GM23338 (cell line): Measurements from ENCODE around the gene ZNF692. TPM values are rescaled to one million over a fixed set of nuclear protein-coding genes. Genes with fewer than 3 reads are reported as not detected.
"Not testable (repeated sequence)": the region's sequence is repeated elsewhere in the genome, so short reads cannot be mapped to it uniquely, and the experiment has no call there.

Source experiments
- ATAC-seq: fragments of 200-7000 bp; cut with Tn5 transposase; 3 replicates; pipeline ENCODE4 v1.9.1; 2020
- DNase-seq: peaks from one replicate; pipeline ENCODE4 v3.0.0-alpha.2; 2015; ENCODE audit warnings: low spot score
- H2AFZ ChIP-seq: fragments of 200-600 bp; sonication (generic); 2 replicates; pipeline ENCODE4 v1.8.0; 2016; ENCODE audit warnings: antibody characterized with exemption, mild to moderate bottlenecking, moderate library complexity
- H3F3A ChIP-seq: fragments of 200-600 bp; sonication (generic); replicated peaks from 2 replicates; pipeline ENCODE4 v1.8.0; 2017; ENCODE audit warnings: antibody characterized with exemption, mixed run types, low read depth
- H3K27ac ChIP-seq: fragments of 200-600 bp; sonication (generic); 2 replicates; pipeline ENCODE4 v1.6.1; 2016; ENCODE audit warnings: low read depth
- H3K27me3 ChIP-seq: fragments of 200-600 bp; sonication (generic); 2 replicates; pipeline ENCODE4 v1.8.0; 2016; ENCODE audit warnings: mild to moderate bottlenecking, mixed run types, moderate library complexity; ENCODE audit not compliant: insufficient read depth
- H3K36me3 ChIP-seq: fragments of 200-600 bp; sonication (generic); 2 replicates; pipeline ENCODE4 v1.8.0; 2016; ENCODE audit warnings: mild to moderate bottlenecking; ENCODE audit not compliant: insufficient read depth
- H3K4me1 ChIP-seq: fragments of 200-600 bp; sonication (generic); 2 replicates; pipeline ENCODE4 v1.8.0; 2016; ENCODE audit warnings: mild to moderate bottlenecking, moderate library complexity; ENCODE audit not compliant: insufficient read depth
- H3K4me2 ChIP-seq: fragments of 200-600 bp; sonication (generic); 2 replicates; pipeline ENCODE4 v1.7.1; 2017; ENCODE audit warnings: mixed run types
- H3K4me3 ChIP-seq: fragments of 200-600 bp; sonication (generic); 2 replicates; pipeline ENCODE4 v1.6.1; 2016; ENCODE audit warnings: mixed run types
- H3K79me2 ChIP-seq: fragments of 200-600 bp; sonication (generic); replicated peaks from 2 replicates; pipeline ENCODE4 v1.8.0; 2017; ENCODE audit warnings: mild to moderate bottlenecking; ENCODE audit not compliant: insufficient read depth
- H3K9me2 ChIP-seq: fragments of 200-600 bp; sonication (generic); 2 replicates; pipeline ENCODE4 v1.8.0; 2017; ENCODE audit not compliant: insufficient read depth
- H4K20me1 ChIP-seq: fragments of 200-600 bp; sonication (generic); replicated peaks from 2 replicates; pipeline ENCODE4 v1.8.0; 2017; ENCODE audit warnings: mild to moderate bottlenecking; ENCODE audit not compliant: insufficient read depth
- H3K27ac Mint-ChIP-seq: 2 replicates; pipeline ENCODE4 v1.8.0; 2020; ENCODE audit warnings: inconsistent platforms, mild to moderate bottlenecking, moderate library complexity, mixed read lengths
- H3K27me3 Mint-ChIP-seq: 3 replicates; pipeline ENCODE4 v1.8.0; 2022; ENCODE audit warnings: low read depth, mild to moderate bottlenecking, moderate library complexity, mixed read lengths, inconsistent platforms; ENCODE audit not compliant: insufficient read depth, poor library complexity
- H3K36me3 Mint-ChIP-seq: 3 replicates; pipeline ENCODE4 v1.8.0; 2021; ENCODE audit warnings: low read depth, mild to moderate bottlenecking, inconsistent platforms, moderate library complexity, mixed read lengths
- H3K4me1 Mint-ChIP-seq: 3 replicates; pipeline ENCODE4 v1.8.0; 2020; ENCODE audit warnings: mild to moderate bottlenecking, inconsistent platforms, mixed read lengths
- H3K4me3 Mint-ChIP-seq: 3 replicates; pipeline ENCODE4 v1.8.0; 2021; ENCODE audit warnings: moderate library complexity, mild to moderate bottlenecking, inconsistent platforms, mixed read lengths
- H3K9me3 Mint-ChIP-seq: 3 replicates; pipeline ENCODE4 v1.8.0; 2020; ENCODE audit warnings: moderate library complexity, mild to moderate bottlenecking, inconsistent platforms, mixed read lengths
- CREB1 ChIP-seq: fragments of 250-450 bp; sonication (Bioruptor Pico); IDR thresholded peaks from 2 replicates; pipeline ENCODE4 v1.5.0; 2020; ENCODE audit warnings: low read depth, mild to moderate bottlenecking, moderate library complexity
- EZH2 ChIP-seq: fragments of 200-600 bp; sonication (generic); IDR thresholded peaks from one replicate; pipeline ENCODE4 v1.8.0; 2017; ENCODE audit warnings: antibody characterized with exemption, mild to moderate bottlenecking, low read depth; ENCODE audit not compliant: unreplicated experiment
- EZH2phosphoT487 ChIP-seq: fragments of 200-600 bp; sonication (generic); IDR thresholded peaks from one replicate; pipeline ENCODE4 v1.8.1; 2018; ENCODE audit warnings: antibody characterized with exemption; ENCODE audit not compliant: unreplicated experiment
- JUNB ChIP-seq: IDR thresholded peaks from one replicate; pipeline ENCODE4 v1.6.1; 2016; ENCODE audit warnings: antibody characterized with exemption; ENCODE audit not compliant: unreplicated experiment
- NANOG ChIP-seq: IDR thresholded peaks from 2 replicates; pipeline ENCODE4 v1.6.1; 2016; ENCODE audit warnings: antibody characterized with exemption, borderline replicate concordance
- STAT1 ChIP-seq: IDR thresholded peaks from one replicate; pipeline ENCODE4 v1.6.1; 2016; ENCODE audit warnings: antibody characterized with exemption; ENCODE audit not compliant: unreplicated experiment
- ZNF114 ChIP-seq: fragments of 250-450 bp; sonication (Bioruptor Pico); IDR thresholded peaks from 2 replicates; pipeline ENCODE4 v1.5.0; 2020; ENCODE audit warnings: mild to moderate bottlenecking, moderate library complexity
- ZNF331 ChIP-seq: fragments of 250-450 bp; sonication (Bioruptor Pico); IDR thresholded peaks from 2 replicates; pipeline ENCODE4 v1.5.0; 2020; ENCODE audit warnings: low read depth, mild to moderate bottlenecking, moderate library complexity
- polyA plus RNA-seq: library from polyadenylated mRNA; unstranded; fragments of >200 nt; fragmentation: Nextera tagmentation; extraction: Ambion mirVana; gene quantifications from 2 replicates; pipeline ENCODE4 v1.2.1, GENCODE V29; 2016
- total RNA-seq: library from RNA; depleted of rRNA; stranded (reverse); fragments of >200 nt; shearing (Covaris generic); gene quantifications from 2 replicates; pipeline ENCODE4 v1.2.3, GENCODE V29; 2014
- TF ChIP-seq, protein P1 (sequence below): IDR thresholded peaks from 2 replicates; pipeline ENCODE4 v1.6.1; 2016; ENCODE audit warnings: antibody characterized with exemption
- TF ChIP-seq, protein P2 (sequence below), 2 experiments: fragments of 200-600 bp in 1 of 2; sonication (generic) in 1 of 2; conservative IDR thresholded peaks; 2 replicates each; pipeline versions ENCODE4 v1.5.1 to v1.6.1; 2016 to 2017; ENCODE audit warnings: antibody characterized with exemption in 2 of 2, low read depth in 2 of 2, mild to moderate bottlenecking in 2 of 2, moderate library complexity in 1 of 2
- TF ChIP-seq, protein P3 (sequence below): IDR thresholded peaks from one replicate; pipeline ENCODE4 v1.6.1; 2018; ENCODE audit warnings: antibody characterized with exemption; ENCODE audit not compliant: unreplicated experiment

The ZNF692 gene
- total and polyA plus RNA-seq, 2 experiments from 2014 or later, result 41.2 to 57.1 TPM

DNA sequence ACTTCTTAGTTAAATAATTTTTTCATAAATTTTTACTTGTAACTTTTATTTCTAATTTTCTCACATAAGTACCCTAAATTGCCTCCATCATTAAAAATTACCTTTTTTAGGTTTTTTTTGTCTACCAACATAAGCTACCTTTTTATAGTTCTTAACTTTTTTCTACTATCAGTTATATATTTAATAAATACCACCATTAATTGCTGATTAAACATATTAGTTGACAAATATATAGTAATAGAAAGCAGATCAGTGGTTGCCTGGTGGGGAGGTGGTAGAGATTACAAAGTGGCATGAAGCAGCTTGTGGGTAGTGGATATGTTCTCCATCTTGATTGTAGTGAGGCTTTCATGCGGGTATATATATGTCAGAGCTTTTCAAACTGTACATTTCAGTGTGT, 27.0 kb downstream of the ZNF692 start:
- peaks cover 7% of the 10 kb centered on the region; the same call in 1 of the 2 replicates for H3K27me3 ChIP-seq
- H4K20me1 ChIP-seq, result no peaks in the 10 kb centered on the region
- H3K27ac ChIP-seq, result no peak overlapping the region
- no peaks in the 10 kb centered on the region; the same call in 1 of the 2 replicates for H3K9me2 ChIP-seq
- ATAC-seq, result no peak
- H3K4me2 ChIP-seq, result no peak overlapping the region
- Mint-ChIP-seq H3K27ac (no peak overlapping the region), H3K9me3 (peaks cover 7% of the 10 kb centered on the region), H3K4me1 (peaks cover 5% of the 10 kb centered on the region), H3K36me3 (no peaks in the 10 kb centered on the region), H3K27me3 (no peaks in the 10 kb centered on the region), H3K4me3 (no peak overlapping the region)
- no peak overlapping the region for H2AFZ ChIP-seq
- TF ChIP-seq, protein P1, sequence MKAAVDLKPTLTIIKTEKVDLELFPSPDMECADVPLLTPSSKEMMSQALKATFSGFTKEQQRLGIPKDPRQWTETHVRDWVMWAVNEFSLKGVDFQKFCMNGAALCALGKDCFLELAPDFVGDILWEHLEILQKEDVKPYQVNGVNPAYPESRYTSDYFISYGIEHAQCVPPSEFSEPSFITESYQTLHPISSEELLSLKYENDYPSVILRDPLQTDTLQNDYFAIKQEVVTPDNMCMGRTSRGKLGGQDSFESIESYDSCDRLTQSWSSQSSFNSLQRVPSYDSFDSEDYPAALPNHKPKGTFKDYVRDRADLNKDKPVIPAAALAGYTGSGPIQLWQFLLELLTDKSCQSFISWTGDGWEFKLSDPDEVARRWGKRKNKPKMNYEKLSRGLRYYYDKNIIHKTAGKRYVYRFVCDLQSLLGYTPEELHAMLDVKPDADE, result no peak
- TF ChIP-seq EZH2phosphoT487 (no peak), JUNB (no peak), EZH2 (no peak), CREB1 (CRISPR knock-in tag) (no peak), ZNF331 (CRISPR knock-in tag) (no peak), STAT1 (no peak)
- TF ChIP-seq, protein P2, sequence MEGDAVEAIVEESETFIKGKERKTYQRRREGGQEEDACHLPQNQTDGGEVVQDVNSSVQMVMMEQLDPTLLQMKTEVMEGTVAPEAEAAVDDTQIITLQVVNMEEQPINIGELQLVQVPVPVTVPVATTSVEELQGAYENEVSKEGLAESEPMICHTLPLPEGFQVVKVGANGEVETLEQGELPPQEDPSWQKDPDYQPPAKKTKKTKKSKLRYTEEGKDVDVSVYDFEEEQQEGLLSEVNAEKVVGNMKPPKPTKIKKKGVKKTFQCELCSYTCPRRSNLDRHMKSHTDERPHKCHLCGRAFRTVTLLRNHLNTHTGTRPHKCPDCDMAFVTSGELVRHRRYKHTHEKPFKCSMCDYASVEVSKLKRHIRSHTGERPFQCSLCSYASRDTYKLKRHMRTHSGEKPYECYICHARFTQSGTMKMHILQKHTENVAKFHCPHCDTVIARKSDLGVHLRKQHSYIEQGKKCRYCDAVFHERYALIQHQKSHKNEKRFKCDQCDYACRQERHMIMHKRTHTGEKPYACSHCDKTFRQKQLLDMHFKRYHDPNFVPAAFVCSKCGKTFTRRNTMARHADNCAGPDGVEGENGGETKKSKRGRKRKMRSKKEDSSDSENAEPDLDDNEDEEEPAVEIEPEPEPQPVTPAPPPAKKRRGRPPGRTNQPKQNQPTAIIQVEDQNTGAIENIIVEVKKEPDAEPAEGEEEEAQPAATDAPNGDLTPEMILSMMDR (conservative IDR thresholded peaks at IDR 0.05; ENCODE audit: low read depth in 2 of 2), result no peak
- H3F3A ChIP-seq, result peaks cover under 1% of the 10 kb centered on the region; the same call in 1 of the 2 replicates
- no peaks in the 10 kb centered on the region for H3K36me3 ChIP-seq
- no peak overlapping the region for H3K4me3 ChIP-seq
- H3K79me2 ChIP-seq, result no peaks in the 10 kb centered on the region
- DNase-seq, result no peak
- peaks cover 1% of the 10 kb centered on the region; the same call in 1 of the 2 replicates for H3K4me1 ChIP-seq

DNA sequence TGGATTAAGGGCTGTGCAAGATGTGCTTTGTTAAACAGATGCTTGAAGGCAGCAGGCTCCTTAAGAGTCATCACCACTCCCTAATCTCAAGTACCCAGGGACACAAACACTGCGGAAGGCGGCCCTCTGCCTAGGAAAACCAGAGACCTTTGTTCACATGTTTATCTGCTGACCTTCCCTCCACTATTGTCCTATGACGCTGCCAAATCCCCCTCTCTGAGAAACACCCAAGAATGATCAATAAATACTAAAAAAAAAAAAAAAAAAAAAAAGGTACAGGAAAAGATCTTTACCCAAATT, 28.2 kb downstream of the ZNF692 start:
- H3K4me2 ChIP-seq, H2AFZ ChIP-seq, ATAC-seq, DNase-seq, H3K27ac Mint-ChIP-seq, H3K9me2 ChIP-seq, H3K4me1 ChIP-seq, H3F3A ChIP-seq, H3K79me2 ChIP-seq, H3K36me3 ChIP-seq, H3K27ac ChIP-seq, H3K4me3 Mint-ChIP-seq, H3K4me1 Mint-ChIP-seq, H4K20me1 ChIP-seq, H3K27me3 Mint-ChIP-seq, H3K27me3 ChIP-seq, H3K9me3 Mint-ChIP-seq, H3K36me3 Mint-ChIP-seq, H3K4me3 ChIP-seq: not testable (repeated sequence)

DNA sequence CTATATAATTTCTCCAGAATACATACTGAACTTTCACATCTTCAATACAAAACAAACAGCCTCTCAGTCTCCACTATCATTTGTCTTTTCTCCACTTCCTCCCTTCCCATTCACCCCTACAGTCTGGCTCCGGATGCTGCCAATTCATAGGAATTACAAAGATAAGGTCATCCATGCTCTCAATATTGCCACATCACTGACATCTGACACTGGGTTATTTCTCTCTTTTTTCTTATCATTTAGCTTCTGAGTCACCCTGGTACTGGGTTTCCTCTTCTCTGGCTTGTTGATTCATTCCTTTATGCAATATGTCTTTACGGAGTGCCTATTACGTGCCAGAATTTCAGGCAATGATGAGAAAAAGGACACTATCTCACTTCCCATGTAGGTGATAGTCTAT, 30.0 kb downstream of the ZNF692 start:
- no peak overlapping the region for H2AFZ ChIP-seq
- no peak overlapping the region for H3K4me3 ChIP-seq
- Mint-ChIP-seq H3K9me3 (peaks cover 7% of the 10 kb centered on the region), H3K27me3 (peaks cover 6% of the 10 kb centered on the region), H3K4me1 (peaks cover 20% of the 10 kb centered on the region), H3K4me3 (no peak overlapping the region), H3K36me3 (peaks cover 12% of the 10 kb centered on the region), H3K27ac (no peak overlapping the region)
- no peak overlapping the region for H3K27ac ChIP-seq
- no peaks in the 10 kb centered on the region for H3K36me3 ChIP-seq
- no peak overlapping the region for H3K4me2 ChIP-seq
- no peaks in the 10 kb centered on the region for H3F3A ChIP-seq
- H3K4me1 ChIP-seq, result peaks cover 10% of the 10 kb centered on the region
- no peaks in the 10 kb centered on the region; the same call in 1 of the 2 replicates for H3K27me3 ChIP-seq
- ATAC-seq (no peak), DNase-seq (no peak)
- H3K79me2 ChIP-seq, result peaks cover 18% of the 10 kb centered on the region
- no peaks in the 10 kb centered on the region; the same call in 1 of the 2 replicates for H4K20me1 ChIP-seq
- H3K9me2 ChIP-seq, result no peaks in the 10 kb centered on the region; the same call in 1 of the 2 replicates
- TF ChIP-seq ZNF331 (CRISPR knock-in tag) (no peak), EZH2phosphoT487 (no peak), ZNF114 (no peak), CREB1 (CRISPR knock-in tag) (no peak), NANOG (no peak)
- TF ChIP-seq, protein P3, sequence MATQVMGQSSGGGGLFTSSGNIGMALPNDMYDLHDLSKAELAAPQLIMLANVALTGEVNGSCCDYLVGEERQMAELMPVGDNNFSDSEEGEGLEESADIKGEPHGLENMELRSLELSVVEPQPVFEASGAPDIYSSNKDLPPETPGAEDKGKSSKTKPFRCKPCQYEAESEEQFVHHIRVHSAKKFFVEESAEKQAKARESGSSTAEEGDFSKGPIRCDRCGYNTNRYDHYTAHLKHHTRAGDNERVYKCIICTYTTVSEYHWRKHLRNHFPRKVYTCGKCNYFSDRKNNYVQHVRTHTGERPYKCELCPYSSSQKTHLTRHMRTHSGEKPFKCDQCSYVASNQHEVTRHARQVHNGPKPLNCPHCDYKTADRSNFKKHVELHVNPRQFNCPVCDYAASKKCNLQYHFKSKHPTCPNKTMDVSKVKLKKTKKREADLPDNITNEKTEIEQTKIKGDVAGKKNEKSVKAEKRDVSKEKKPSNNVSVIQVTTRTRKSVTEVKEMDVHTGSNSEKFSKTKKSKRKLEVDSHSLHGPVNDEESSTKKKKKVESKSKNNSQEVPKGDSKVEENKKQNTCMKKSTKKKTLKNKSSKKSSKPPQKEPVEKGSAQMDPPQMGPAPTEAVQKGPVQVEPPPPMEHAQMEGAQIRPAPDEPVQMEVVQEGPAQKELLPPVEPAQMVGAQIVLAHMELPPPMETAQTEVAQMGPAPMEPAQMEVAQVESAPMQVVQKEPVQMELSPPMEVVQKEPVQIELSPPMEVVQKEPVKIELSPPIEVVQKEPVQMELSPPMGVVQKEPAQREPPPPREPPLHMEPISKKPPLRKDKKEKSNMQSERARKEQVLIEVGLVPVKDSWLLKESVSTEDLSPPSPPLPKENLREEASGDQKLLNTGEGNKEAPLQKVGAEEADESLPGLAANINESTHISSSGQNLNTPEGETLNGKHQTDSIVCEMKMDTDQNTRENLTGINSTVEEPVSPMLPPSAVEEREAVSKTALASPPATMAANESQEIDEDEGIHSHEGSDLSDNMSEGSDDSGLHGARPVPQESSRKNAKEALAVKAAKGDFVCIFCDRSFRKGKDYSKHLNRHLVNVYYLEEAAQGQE, result no peak
- TF ChIP-seq, protein P1, result no peak
